ENCODE results near the gene INO80E.

GRCh38 chr16:30049871-30050270 lies 53.8 kb downstream of the INO80E start:
- no peak for TF ChIP-seq CTCF (IDR thresholded peaks at IDR 0.05 in 2 of 3, conservative IDR thresholded peaks at IDR 0.05 in 1 of 3; ENCODE audit: borderline replicate concordance in 1 of 3, insufficient read depth in 1 of 3, low read depth in 2 of 3, low read length in 2 of 3)
- no peak for TF ChIP-seq POLR2AphosphoS5 (IDR thresholded peaks at IDR 0.05; ENCODE audit: low read depth, low read length)
- TF ChIP-seq ZBTB33 (IDR thresholded peaks at IDR 0.05; ENCODE audit: extremely low read depth, insufficient replicate concordance, low read length) = no peak
- TF ChIP-seq EZH2phosphoT487 (IDR thresholded peaks at IDR 0.05; ENCODE audit: borderline replicate concordance) = no peak
- no peak for TF ChIP-seq CEBPB (IDR thresholded peaks at IDR 0.05; ENCODE audit: low read depth)
- no peak for TF ChIP-seq POLR2A (IDR thresholded peaks at IDR 0.05; ENCODE audit: borderline replicate concordance, extremely low read depth, insufficient read depth, insufficient read length)
- no peak for TF ChIP-seq MAX (IDR thresholded peaks at IDR 0.05)
- no peak for TF ChIP-seq JUND (IDR thresholded peaks at IDR 0.05)

Data from HCT116 (cell line).